HCT116 (cell line): Measurements from ENCODE around the gene SAP30L. TPM values are rescaled to one million over a fixed set of nuclear protein-coding genes. Genes with fewer than 3 reads are reported as not detected.

ENCODE experiments used
- ATAC-seq: fragments of 200-7000 bp; cut with Tn5 transposase; 2 replicates; pipeline ENCODE4 v1.9.1; 2020; ENCODE audit warnings: mild to moderate bottlenecking, moderate library complexity
- BruUV-seq: library from RNA; stranded (reverse); fragments of 400-500 nt; replicated peaks from 2 replicates; lab custom pipeline; 2021; lab: Mats Ljungman, UMichigan
- CTCF ChIA-PET: fragments of 300-600 bp; sonication (Branson Sonifier 250); formaldehyde crosslinking; loops from one replicate; lab custom pipeline; 2021; ENCODE audit warnings: antibody characterized with exemption; lab: Charles Lee
- POLR2A ChIA-PET: fragments of 300-600, 350-600 bp; sonication (Branson Sonifier 250); formaldehyde crosslinking; loops from one replicate; lab custom pipeline; 2021; ENCODE audit warnings: antibody characterized with exemption; lab: Charles Lee
- RAD21 ChIA-PET, 2 experiments: fragments of 300-600 bp; sonication (Branson Sonifier 250); formaldehyde crosslinking; loops; one replicate each; lab custom pipeline; 2023; ENCODE audit warnings: low total read pairs in 2 of 2; ENCODE audit not compliant: uncharacterized antibody in 2 of 2, unreplicated experiment in 2 of 2, low non-redundant PET in 1 of 2; lab: Charles Lee
- DNase-seq: peaks from one replicate; pipeline ENCODE4 v3.0.0-alpha.2; 2010; ENCODE audit warnings: low read depth, low spot score
- H2AFZ ChIP-seq: fragments of 200-600 bp; shearing (Covaris generic), sonication (generic); 2 replicates; pipeline ENCODE4 v1.6.1; 2017; ENCODE audit warnings: low read depth, mixed run types, mixed read lengths, antibody characterized with exemption, low read length; ENCODE audit not compliant: poor library complexity, severe bottlenecking
- H3K27ac ChIP-seq: 2 replicates; pipeline ENCODE4 v1.5.1; 2012; ENCODE audit warnings: low read depth, low read length
- H3K27me3 ChIP-seq: fragments of 200-600 bp; sonication (generic); 2 replicates; pipeline ENCODE4 v1.6.1; 2016; ENCODE audit warnings: mixed run types, low read length, mixed read lengths; ENCODE audit not compliant: insufficient read depth
- H3K36me3 ChIP-seq, 2 experiments: fragments of 200-500 bp in 1 of 2; fragments of 200-600 bp in 1 of 2; sonication (Bioruptor generic) in 1 of 2; sonication (generic) in 1 of 2; 2 replicates each; pipeline versions ENCODE4 v1.5.1 to v1.6.1; 2014 to 2016; ENCODE audit warnings: low read length in 2 of 2, inconsistent platforms in 1 of 2, mixed read lengths in 1 of 2, mixed run types in 1 of 2; ENCODE audit not compliant: insufficient read depth in 2 of 2, control insufficient read depth in 1 of 2
- H3K4me1 ChIP-seq, 2 experiments: fragments of 200-600 bp in 1 of 2; sonication (generic) in 1 of 2; 2 replicates each; pipeline versions ENCODE4 v1.5.1 to v1.6.1; 2012 to 2017; ENCODE audit warnings: low read length in 2 of 2, inconsistent platforms in 1 of 2, mild to moderate bottlenecking in 1 of 2, mixed read lengths in 1 of 2, mixed run types in 1 of 2, moderate library complexity in 1 of 2; ENCODE audit not compliant: insufficient read depth in 2 of 2, control insufficient read depth in 1 of 2
- H3K4me2 ChIP-seq: fragments of 200-600 bp; sonication (generic); 2 replicates; pipeline ENCODE4 v1.6.1; 2017; ENCODE audit warnings: mixed run types, low read length, mixed read lengths
- H3K4me3 ChIP-seq, 2 experiments: fragments of 200-600 bp in 1 of 2; sonication (generic) in 1 of 2; replicated peaks in 1 of 2; 2 replicates each; pipeline ENCODE4 v1.5.1; 2011 to 2016; ENCODE audit warnings: low read length in 2 of 2, control low read depth in 1 of 2, low read depth in 1 of 2, mild to moderate bottlenecking in 1 of 2, mixed read lengths in 1 of 2, mixed run types in 1 of 2
- H3K79me2 ChIP-seq: fragments of 200-600 bp; sonication (generic); 2 replicates; pipeline ENCODE4 v1.6.1; 2017; ENCODE audit warnings: mild to moderate bottlenecking, mixed run types, low read length, moderate library complexity, mixed read lengths; ENCODE audit not compliant: insufficient read depth
- H3K9ac ChIP-seq: fragments of 200-600 bp; sonication (generic); 2 replicates; pipeline ENCODE4 v1.6.1; 2016; ENCODE audit warnings: low read length, mixed read lengths
- H3K9me2 ChIP-seq: fragments of 200-600 bp; sonication (generic), shearing (Covaris generic); 2 replicates; pipeline ENCODE4 v1.6.1; 2017; ENCODE audit warnings: mixed run types, mild to moderate bottlenecking, moderate library complexity; ENCODE audit not compliant: insufficient read depth
- H3K9me3 ChIP-seq, 2 experiments: fragments of 200-500 bp in 1 of 2; fragments of 200-600 bp in 1 of 2; sonication (Bioruptor generic) in 1 of 2; sonication (generic) in 1 of 2; 2 replicates each; pipeline ENCODE4 v1.6.1; 2014 to 2017; ENCODE audit warnings: low read length in 2 of 2, mixed read lengths in 2 of 2, inconsistent platforms in 1 of 2, low read depth in 1 of 2, mild to moderate bottlenecking in 1 of 2, mixed run types in 1 of 2, moderate library complexity in 1 of 2; ENCODE audit not compliant: control insufficient read depth in 1 of 2, insufficient read depth in 1 of 2
- H4K20me1 ChIP-seq: fragments of 200-600 bp; sonication (generic), shearing (Covaris generic); 2 replicates; pipeline ENCODE4 v1.6.1; 2017; ENCODE audit warnings: mixed run types, mild to moderate bottlenecking, moderate library complexity; ENCODE audit not compliant: insufficient read depth
- EGR1 ChIP-seq: IDR thresholded peaks from 2 replicates; pipeline ENCODE4 v1.6.1; 2012; ENCODE audit warnings: low read depth
- JUND ChIP-seq: IDR thresholded peaks from 2 replicates; pipeline ENCODE4 v1.6.1; 2012
- POLR2A ChIP-seq: IDR thresholded peaks from 2 replicates; pipeline ENCODE4 v1.7.0; 2011; ENCODE audit warnings: borderline replicate concordance; ENCODE audit not compliant: insufficient read depth, insufficient read length; ENCODE audit errors: extremely low read depth
- POLR2AphosphoS5 ChIP-seq: IDR thresholded peaks from 2 replicates; pipeline ENCODE4 v1.6.1; 2011; ENCODE audit warnings: mild to moderate bottlenecking, low read depth, low read length, moderate library complexity
- SIN3A ChIP-seq: IDR thresholded peaks from 2 replicates; pipeline ENCODE4 v1.6.1; 2012; ENCODE audit warnings: low read depth
- SP1 ChIP-seq: IDR thresholded peaks from 2 replicates; pipeline ENCODE4 v1.6.1; 2012; ENCODE audit warnings: low read depth
- SRF ChIP-seq: IDR thresholded peaks from 2 replicates; pipeline ENCODE4 v1.6.1; 2012; ENCODE audit warnings: low read depth
- YY1 ChIP-seq: IDR thresholded peaks from 2 replicates; pipeline ENCODE4 v1.6.1; 2011; ENCODE audit warnings: low read length, low read depth, moderate library complexity, mild to moderate bottlenecking; ENCODE audit not compliant: insufficient replicate concordance; ENCODE audit errors: extremely low read depth
- ZNF274 ChIP-seq: fragments of 200-500 bp; sonication (Bioruptor generic); IDR thresholded peaks from 2 replicates; pipeline ENCODE4 v1.6.1; 2014; ENCODE audit warnings: mild to moderate bottlenecking, low read depth, low read length, inconsistent platforms
- intact Hi-C: fragments of 100-400 bp; cut with micrococcal nuclease; formaldehyde crosslinking; loops from 2 replicates; pipeline ENCODE4 v1.10.0; 2022
- total RNA-seq: library from RNA; stranded (reverse); gene quantifications from one replicate; pipeline ENCODE4 v1.2.1, GENCODE V29; 2021; ENCODE audit not compliant: unreplicated experiment
- TF ChIP-seq, protein P1 (sequence below), 3 experiments: fragments of 200-600 bp in 1 of 3; sonication (generic) in 1 of 3; IDR thresholded peaks in 2 of 3; conservative IDR thresholded peaks in 1 of 3; 2 replicates each; pipeline ENCODE4 v1.5.1; 2012 to 2017; ENCODE audit warnings: low read depth in 2 of 3, low read length in 2 of 3, antibody characterized with exemption in 1 of 3, borderline replicate concordance in 1 of 3, control low read depth in 1 of 3, mild to moderate bottlenecking in 1 of 3, mixed read lengths in 1 of 3, mixed run types in 1 of 3, moderate library complexity in 1 of 3; ENCODE audit not compliant: insufficient read depth in 1 of 3
- TF ChIP-seq, protein P2 (sequence below): IDR thresholded peaks from 2 replicates; pipeline ENCODE4 v1.6.1; 2011; ENCODE audit warnings: mild to moderate bottlenecking, low read length, moderate library complexity; ENCODE audit not compliant: insufficient replicate concordance; ENCODE audit errors: extremely low read depth

Gene SAP30L
- total RNA-seq, 1 experiment from 2014 or later = 25.5 TPM

DNA sequence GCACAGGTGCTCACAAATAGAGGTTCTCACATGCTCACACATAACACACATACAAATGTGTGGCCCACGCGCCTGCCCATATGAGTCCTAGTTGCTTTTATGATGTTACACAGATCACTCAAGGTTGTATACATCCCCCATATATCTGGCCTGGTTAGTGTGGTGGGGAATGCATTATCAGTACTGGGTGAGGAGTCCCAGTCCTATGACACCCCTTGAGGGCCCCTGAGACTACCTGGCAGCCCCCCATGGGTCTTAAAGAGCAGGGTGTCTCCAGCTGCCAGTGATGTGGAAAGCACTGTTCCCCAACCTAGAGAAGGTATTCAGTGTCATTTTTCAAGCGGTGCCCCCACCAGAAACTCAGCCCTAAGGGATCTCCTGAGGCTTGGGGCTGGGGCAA, 35.0 kb downstream of the SAP30L start:
- H3K27ac ChIP-seq = no peak overlapping the region
- H2AFZ ChIP-seq = no peak overlapping the region
- H3K4me2 ChIP-seq = no peak overlapping the region
- TF ChIP-seq SP1 = no peak
- no peak for TF ChIP-seq YY1
- no peak for TF ChIP-seq ZNF274
- TF ChIP-seq, protein P1, sequence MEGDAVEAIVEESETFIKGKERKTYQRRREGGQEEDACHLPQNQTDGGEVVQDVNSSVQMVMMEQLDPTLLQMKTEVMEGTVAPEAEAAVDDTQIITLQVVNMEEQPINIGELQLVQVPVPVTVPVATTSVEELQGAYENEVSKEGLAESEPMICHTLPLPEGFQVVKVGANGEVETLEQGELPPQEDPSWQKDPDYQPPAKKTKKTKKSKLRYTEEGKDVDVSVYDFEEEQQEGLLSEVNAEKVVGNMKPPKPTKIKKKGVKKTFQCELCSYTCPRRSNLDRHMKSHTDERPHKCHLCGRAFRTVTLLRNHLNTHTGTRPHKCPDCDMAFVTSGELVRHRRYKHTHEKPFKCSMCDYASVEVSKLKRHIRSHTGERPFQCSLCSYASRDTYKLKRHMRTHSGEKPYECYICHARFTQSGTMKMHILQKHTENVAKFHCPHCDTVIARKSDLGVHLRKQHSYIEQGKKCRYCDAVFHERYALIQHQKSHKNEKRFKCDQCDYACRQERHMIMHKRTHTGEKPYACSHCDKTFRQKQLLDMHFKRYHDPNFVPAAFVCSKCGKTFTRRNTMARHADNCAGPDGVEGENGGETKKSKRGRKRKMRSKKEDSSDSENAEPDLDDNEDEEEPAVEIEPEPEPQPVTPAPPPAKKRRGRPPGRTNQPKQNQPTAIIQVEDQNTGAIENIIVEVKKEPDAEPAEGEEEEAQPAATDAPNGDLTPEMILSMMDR (IDR thresholded peaks at IDR 0.05 in 2 of 3, conservative IDR thresholded peaks at IDR 0.05 in 1 of 3; ENCODE audit: borderline replicate concordance in 1 of 3, insufficient read depth in 1 of 3, low read depth in 2 of 3, low read length in 2 of 3) = no peak
- TF ChIP-seq, protein P2, sequence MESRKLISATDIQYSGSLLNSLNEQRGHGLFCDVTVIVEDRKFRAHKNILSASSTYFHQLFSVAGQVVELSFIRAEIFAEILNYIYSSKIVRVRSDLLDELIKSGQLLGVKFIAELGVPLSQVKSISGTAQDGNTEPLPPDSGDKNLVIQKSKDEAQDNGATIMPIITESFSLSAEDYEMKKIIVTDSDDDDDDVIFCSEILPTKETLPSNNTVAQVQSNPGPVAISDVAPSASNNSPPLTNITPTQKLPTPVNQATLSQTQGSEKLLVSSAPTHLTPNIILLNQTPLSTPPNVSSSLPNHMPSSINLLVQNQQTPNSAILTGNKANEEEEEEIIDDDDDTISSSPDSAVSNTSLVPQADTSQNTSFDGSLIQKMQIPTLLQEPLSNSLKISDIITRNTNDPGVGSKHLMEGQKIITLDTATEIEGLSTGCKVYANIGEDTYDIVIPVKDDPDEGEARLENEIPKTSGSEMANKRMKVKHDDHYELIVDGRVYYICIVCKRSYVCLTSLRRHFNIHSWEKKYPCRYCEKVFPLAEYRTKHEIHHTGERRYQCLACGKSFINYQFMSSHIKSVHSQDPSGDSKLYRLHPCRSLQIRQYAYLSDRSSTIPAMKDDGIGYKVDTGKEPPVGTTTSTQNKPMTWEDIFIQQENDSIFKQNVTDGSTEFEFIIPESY = no peak
- TF ChIP-seq POLR2A = no peak
- no peak for TF ChIP-seq SIN3A
- no peak for TF ChIP-seq SRF
- TF ChIP-seq POLR2AphosphoS5 = no peak
- no peak for TF ChIP-seq JUND
- TF ChIP-seq EGR1 = no peak
- TF ChIP-seq, all 23 proteins: peak for 0
- intact Hi-C loops = no loop called here
- ChIA-PET RAD21 (no interaction called here), POLR2A (no interaction called here), CTCF (no interaction called here)
- H3K9me2 ChIP-seq = no peaks in the 10 kb centered on the region
- H3K4me1 ChIP-seq = no peaks in the 10 kb centered on the region
- ATAC-seq = no peak
- no peaks in the 10 kb centered on the region for H4K20me1 ChIP-seq
- BruUV-seq = no TSS peak
- no peaks in the 10 kb centered on the region for H3K9me3 ChIP-seq
- no peaks in the 10 kb centered on the region for H3K36me3 ChIP-seq
- no peak for DNase-seq
- H3K27me3 ChIP-seq = peaks cover 39% of the 10 kb centered on the region
- H3K79me2 ChIP-seq = no peaks in the 10 kb centered on the region
- no peak overlapping the region for H3K4me3 ChIP-seq
- H3K9ac ChIP-seq = no peak overlapping the region
